ENCODE results near the gene DYRK1A. TPM values are rescaled to one million over a fixed set of nuclear protein-coding genes. Genes with fewer than 3 reads are reported as not detected.

DYRK1A gene
- total and polyA plus RNA-seq, 11 donors, result 24.5 to 96.6 (median 69.0) TPM

DNA sequence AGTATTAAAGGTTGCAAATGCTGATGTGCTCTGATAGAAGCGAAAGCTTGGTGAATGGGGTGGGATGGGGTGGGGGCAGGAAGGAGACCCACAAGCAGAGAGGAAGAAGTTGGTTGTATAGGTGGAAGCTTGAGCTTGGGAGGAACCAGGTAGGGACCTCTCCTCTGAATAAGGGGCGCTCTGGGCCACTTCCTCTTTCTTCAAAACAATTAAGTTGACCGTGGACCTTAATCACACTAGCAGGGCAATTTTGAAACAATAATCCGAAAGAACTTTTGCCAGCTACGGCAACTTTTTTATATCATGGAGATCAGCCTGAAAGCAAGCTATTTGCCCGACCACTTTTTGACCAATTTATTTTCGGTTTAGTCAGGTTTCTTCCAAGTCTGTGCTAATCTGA, 1.9 kb upstream of the DYRK1A start:
- Histone ChIP-seq H3K27me3 (no peaks in the 10 kb centered on the region), H3K27ac (peak overlapping the region; percentile 98 to 100 (median 100)), H3K36me3 (no peaks in the 10 kb centered on the region), H3K9me3 (no peaks in the 10 kb centered on the region), H3K4me1 (peaks cover 5 to 26% (median 19%) of the 10 kb centered on the region in 12 donors), H3K4me3 (peak overlapping the region in 8 of 12 donors; percentile 58 to 93 (median 86))
- DNase-seq (no peak), ATAC-seq (no peak)
- intact Hi-C loops (cut with DNase I), result loop anchor here in 9 of 10 donors (1.0 to 10.0 kb wide), 9 partner anchors 25 to 200 kb away; partner anchors contain the start of gene VPS26C (in 3 of the 9)
- TF ChIP-seq, protein P1, sequence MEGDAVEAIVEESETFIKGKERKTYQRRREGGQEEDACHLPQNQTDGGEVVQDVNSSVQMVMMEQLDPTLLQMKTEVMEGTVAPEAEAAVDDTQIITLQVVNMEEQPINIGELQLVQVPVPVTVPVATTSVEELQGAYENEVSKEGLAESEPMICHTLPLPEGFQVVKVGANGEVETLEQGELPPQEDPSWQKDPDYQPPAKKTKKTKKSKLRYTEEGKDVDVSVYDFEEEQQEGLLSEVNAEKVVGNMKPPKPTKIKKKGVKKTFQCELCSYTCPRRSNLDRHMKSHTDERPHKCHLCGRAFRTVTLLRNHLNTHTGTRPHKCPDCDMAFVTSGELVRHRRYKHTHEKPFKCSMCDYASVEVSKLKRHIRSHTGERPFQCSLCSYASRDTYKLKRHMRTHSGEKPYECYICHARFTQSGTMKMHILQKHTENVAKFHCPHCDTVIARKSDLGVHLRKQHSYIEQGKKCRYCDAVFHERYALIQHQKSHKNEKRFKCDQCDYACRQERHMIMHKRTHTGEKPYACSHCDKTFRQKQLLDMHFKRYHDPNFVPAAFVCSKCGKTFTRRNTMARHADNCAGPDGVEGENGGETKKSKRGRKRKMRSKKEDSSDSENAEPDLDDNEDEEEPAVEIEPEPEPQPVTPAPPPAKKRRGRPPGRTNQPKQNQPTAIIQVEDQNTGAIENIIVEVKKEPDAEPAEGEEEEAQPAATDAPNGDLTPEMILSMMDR (IDR thresholded peaks at IDR 0.05), result no peak
- 54 to 64% (median 61%) methylated on average over 7 of the region's 7 CpGs for WGBS, 4 donors

DNA sequence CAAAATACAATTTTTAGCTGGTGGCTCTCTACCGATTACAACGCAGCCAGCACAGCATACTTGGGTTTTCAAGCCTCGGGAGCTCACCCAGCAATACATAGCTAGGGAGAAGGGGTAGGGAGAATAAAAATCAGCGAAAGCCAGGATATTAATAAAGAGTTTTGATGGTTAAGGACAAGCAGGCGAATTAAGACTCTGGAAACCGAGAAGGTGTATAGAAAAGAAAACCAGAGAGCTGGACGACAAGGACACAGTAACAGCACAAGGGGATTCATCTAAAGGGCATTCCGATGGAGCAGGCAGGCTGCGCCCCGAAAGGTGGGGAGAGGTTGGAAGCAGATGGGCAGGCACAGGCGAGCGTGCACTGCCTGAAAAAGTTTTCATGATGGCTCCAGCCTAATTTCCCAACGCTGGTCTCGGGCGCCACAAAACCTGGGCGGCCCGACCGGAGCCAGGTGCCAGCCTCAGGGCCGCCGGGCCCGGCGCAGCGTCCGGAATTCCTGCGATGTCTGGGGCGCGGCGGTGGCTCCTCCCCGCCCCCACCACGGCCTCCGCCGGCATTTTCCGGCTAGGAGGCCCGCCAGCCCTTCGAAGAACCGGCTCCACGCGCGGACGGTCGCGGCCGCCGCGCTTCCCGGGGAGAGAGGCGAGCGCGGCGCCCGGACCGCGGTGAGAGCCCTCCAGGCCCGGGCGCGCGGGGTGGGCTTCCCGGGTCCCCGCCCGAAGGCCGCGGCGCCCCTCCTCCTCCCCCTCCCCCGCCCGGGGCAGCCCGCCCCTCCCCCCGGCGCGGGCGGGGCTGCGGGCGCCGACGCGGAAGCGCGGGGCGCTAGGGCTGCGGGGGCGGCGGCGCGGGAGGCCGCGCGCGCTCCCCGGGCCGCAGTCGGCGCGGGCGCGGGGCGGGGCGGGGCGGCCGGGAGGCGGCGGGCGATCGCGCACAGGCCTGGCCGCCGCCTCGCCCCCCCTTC, 774 bp upstream of the DYRK1A start:
- Histone ChIP-seq H3K4me3 (peak overlapping the region; percentile 58 to 96 (median 88)), H3K27me3 (no peaks in the 10 kb centered on the region), H3K4me1 (peaks cover 6 to 36% (median 28%) of the 10 kb centered on the region in 12 donors), H3K27ac (peak overlapping the region; percentile 98 to 100 (median 100)), H3K36me3 (no peaks in the 10 kb centered on the region), H3K9me3 (no peaks in the 10 kb centered on the region)
- DNase-seq, result peak; percentile 76 to 84 (median 82)
- intact Hi-C loops (cut with DNase I), result loop anchor here in 9 of 10 donors (1.0 to 10.0 kb wide), 14 partner anchors 26 to 199 kb away; partner anchors contain the start of gene VPS26C (in 9 of the 9)
- ATAC-seq, result peak; percentile 7 to 46 (median 36)
- TF ChIP-seq, protein P1 (IDR thresholded peaks at IDR 0.05), result peak in 2 of 12 donors; percentile 11 to 19
- peak in 1 of 2 donors; percentile 79 for TF ChIP-seq POLR2A (IDR thresholded peaks at IDR 0.05)
- 0 to 1% (median 1%) methylated on average over 23 to 106 of the region's 106 CpGs for WGBS, 4 donors

DNA sequence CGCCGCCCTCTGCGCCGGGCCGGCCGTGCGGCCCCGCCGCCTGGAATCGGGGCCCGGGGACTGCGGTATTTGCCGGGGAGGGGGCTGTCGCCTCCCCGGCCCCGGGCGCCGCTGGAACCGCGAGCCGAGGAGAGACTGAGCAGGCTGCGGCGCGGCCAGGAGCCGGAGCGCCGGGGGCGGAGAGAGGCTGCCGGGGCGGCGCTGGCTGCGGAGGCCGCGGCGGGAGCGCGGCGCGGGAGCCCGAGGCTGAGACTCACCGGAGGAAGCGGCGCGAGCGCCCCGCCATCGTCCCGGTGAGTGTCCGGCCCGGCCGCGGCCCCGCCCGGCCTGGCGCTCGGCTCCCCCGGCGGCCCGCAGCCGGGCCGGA, 746 bp downstream of the DYRK1A start:
- WGBS, 4 donors, result 0% methylated on average over 11 to 61 of the region's 61 CpGs; no CpG with 5 or more reads in 1 of the 4 donors
- H3K4me3 ChIP-seq, result peak overlapping the region; percentile 75 to 96 (median 88)
- no peak for ATAC-seq
- H3K27me3 ChIP-seq, result no peaks in the 10 kb centered on the region
- peaks cover 9 to 51% (median 41%) of the 10 kb centered on the region in 12 donors for H3K4me1 ChIP-seq
- TF ChIP-seq, protein P1 (IDR thresholded peaks at IDR 0.05), result no peak
- TF ChIP-seq POLR2A (IDR thresholded peaks at IDR 0.05), result no peak
- no peaks in the 10 kb centered on the region for H3K9me3 ChIP-seq
- peak overlapping the region; percentile 98 to 100 (median 100) for H3K27ac ChIP-seq
- intact Hi-C loops (cut with DNase I), result loop anchor here in 9 of 10 donors (2.0 to 10.0 kb wide), 10 partner anchors 29 to 197 kb away; partner anchors contain the start of gene VPS26C (in 4 of the 9)
- peak in 2 of 5 donors; percentile 28 to 62 for DNase-seq
- no peaks in the 10 kb centered on the region for H3K36me3 ChIP-seq

All from heart left ventricle (tissue), 16 donors.